Measurements from ENCODE around the gene SPACA7.

Gene SPACA7

DNA sequence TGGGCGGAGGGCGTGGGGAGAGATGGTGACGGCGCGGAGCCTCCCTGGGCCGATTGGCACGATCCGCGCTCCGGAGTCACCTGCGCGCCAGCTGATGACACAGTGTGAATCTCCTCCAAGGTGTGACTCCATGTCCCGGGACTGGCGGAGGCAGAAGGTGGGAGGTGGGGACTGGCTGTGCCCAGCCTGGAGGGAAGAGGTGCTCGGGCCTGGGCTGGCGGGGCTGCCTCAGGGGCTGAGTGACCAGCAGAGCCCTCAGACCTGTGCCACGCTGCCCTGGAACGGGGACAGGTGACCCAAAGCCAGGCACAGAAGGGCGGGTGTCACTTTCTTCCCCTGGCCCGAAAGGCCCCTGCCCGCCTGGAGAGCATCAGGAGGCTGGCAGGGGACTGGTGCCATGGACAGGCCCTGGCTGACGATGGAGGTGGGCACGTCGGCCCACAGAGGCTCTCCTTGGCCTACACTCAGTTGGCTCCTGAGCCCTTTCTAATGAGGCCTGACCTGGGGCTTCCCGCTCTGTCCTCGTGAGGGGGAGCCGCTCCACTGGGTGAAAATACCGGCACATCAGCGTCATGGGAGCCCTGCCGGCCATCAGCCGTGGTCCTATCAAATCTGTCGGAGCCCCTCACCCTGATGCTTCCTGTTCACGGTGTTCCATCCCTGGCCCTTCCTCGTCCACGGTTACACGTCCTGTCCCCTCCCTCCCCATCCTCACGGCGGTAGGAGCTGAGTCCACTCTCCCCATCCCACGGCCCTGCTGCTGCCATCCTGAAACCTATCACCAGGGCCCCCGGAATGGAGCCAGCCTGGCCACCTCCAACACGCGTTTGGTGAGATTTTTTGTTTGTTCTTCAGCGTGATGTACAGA is 75.6 kb downstream of the SPACA7 start:
- H3K4me3 ChIP-seq (ENCODE audit: low read depth, low read length): no peak overlapping the region
- no peak for DNase-seq (ENCODE audit: low read depth)
- TF ChIP-seq, protein P1, sequence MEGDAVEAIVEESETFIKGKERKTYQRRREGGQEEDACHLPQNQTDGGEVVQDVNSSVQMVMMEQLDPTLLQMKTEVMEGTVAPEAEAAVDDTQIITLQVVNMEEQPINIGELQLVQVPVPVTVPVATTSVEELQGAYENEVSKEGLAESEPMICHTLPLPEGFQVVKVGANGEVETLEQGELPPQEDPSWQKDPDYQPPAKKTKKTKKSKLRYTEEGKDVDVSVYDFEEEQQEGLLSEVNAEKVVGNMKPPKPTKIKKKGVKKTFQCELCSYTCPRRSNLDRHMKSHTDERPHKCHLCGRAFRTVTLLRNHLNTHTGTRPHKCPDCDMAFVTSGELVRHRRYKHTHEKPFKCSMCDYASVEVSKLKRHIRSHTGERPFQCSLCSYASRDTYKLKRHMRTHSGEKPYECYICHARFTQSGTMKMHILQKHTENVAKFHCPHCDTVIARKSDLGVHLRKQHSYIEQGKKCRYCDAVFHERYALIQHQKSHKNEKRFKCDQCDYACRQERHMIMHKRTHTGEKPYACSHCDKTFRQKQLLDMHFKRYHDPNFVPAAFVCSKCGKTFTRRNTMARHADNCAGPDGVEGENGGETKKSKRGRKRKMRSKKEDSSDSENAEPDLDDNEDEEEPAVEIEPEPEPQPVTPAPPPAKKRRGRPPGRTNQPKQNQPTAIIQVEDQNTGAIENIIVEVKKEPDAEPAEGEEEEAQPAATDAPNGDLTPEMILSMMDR (IDR thresholded peaks at IDR 0.05; ENCODE audit: insufficient read depth, low read depth, low read length, missing control alignments): no peak

DNA sequence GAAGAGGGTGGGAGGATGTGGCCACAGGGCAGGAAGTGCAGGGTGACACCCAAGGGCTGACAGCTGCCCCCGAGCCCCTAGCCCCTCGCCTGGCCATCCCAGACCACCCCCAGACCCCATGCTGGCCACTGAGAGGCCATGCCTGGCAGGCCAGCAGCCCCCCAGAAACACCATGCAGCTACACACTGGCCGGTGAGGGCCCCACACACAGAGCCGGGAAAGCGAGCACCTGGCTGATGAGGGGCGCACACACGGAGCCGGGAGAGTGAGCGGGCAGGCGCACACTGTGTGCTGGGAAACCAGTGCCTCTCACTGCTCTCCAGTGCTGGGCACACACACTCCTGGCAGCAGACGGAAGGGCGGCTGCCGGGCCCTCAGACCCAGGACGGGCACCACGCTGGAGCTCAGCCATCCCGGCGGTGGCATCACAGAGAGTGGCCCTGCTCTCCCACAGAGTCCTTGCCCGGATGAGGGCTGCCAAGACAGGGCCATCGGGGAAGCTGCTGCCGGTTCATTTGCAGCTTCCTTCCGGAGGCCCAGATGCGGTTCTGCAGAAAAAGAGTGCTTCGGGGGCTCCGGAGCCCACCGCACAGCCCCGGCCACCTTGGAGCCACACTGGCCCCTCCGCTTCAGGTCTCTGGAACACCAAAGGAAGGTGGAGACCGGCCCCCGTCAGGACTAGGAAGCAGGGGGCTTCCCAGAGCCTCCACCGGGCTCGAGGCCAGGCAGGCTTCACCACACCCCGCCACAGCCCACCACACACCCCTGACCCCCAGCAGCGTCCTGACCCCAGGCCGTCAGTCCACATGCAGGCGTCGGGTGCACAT is 76.4 kb downstream of the SPACA7 start:
- H3K4me3 ChIP-seq (ENCODE audit: low read depth, low read length): no peak overlapping the region
- TF ChIP-seq, protein P1 (IDR thresholded peaks at IDR 0.05; ENCODE audit: insufficient read depth, low read depth, low read length, missing control alignments): no peak
- no peak for DNase-seq (ENCODE audit: low read depth)

DNA sequence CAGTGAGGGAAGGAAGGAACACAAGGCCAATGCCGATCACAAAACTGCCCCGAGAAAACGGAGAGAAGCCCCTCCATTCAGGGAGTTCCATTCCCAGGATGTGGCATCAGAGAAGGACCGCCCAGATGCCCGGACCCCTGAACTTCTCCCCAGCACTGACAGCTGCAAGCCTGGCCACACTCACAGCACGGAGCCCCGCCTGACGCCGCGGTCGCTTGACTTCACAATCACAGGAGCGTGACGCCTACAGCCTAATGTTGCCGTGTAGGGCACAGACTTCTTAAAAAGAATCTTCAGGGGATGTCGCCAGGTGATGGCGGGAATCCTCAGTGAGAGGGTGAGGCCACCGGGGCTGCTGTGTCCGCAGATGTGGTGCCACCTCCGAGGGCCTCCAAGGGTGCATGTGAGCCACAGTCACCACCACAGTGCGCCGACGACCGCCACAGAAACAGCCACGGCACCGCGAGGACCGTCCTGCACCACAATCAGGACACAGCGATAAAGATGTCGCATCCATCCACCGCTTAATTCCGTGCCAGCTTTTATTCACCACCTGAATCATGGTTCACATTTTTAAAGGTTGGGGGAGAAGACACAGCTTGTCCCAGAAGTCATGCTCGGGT is 77.2 kb downstream of the SPACA7 start:
- TF ChIP-seq, protein P1 (IDR thresholded peaks at IDR 0.05; ENCODE audit: insufficient read depth, low read depth, low read length, missing control alignments): no peak
- H3K4me3 ChIP-seq (ENCODE audit: low read depth, low read length): no peak overlapping the region
- DNase-seq (ENCODE audit: low read depth): no peak

DNA sequence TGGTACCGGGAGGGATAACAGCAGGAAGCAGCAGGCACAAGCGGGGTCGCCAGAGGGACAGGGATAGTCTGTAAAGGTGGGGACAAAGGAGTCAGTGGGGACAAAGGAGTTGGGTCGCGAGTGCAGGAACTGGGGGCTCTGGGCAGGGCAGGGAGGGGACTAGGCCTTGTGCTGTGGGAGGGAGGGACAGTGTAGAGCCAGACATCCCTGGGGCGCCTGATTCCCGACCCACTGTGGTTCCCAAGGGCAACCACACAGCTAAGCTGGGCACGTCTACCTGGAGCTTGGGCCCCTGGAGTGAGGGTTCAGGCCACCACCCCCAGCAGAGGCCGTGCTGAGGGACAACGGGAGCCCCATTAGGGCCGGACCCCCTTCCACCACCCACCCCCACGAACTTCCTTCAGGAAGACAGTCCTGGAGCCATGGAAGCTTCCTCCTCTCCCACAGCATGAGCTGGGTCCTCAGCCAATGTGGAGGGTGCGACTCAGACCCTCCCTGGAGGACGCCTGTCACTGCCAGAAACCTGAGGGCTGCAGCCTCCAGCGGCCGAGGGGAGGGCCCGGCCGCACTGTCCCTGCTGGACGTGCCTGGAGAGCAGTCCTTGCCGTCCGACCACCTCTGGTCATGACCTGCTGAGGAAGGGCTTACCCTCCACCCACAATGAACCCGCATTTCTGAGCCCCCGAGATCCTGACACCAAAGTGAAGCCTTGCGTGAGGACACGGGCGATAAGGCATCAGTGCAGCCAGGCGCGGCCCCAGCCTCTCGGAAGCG is 77.9 kb downstream of the SPACA7 start:
- no peak for DNase-seq (ENCODE audit: low read depth)
- H3K4me3 ChIP-seq (ENCODE audit: low read depth, low read length): no peak overlapping the region
- TF ChIP-seq, protein P1 (IDR thresholded peaks at IDR 0.05; ENCODE audit: insufficient read depth, low read depth, low read length, missing control alignments): no peak

DNA sequence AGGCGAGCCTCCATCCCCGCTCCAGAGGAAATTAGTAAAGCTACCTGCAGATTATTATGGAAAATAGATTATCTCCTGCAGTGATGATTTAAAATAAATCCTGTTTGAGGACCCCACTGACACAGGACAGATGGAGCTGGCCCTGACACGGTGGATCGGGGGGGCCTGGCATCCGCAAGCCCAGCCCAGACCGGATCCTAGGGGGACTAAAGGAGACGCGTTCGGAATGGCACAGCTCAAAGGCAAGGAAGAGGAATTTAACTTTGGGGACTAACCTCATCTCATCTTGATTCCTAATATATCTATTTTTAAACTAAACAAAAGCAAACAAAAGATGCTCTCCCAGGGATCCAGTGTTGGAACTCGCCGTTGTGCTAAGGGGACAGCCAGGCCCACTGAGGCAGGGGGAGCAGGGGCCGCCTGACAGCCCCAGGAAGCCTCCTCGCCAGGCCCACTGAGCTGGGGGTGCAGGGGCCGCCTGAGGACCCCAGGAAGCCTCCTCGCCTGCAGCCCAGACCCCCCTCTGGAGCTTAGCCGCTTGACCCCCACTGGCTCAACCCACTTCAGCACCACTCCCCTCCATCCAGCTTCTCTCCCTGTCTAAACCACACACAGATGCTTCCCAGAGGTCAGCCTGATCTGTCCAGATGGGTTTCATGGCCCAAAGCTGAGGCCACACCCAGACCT is 78.6 kb downstream of the SPACA7 start:
- DNase-seq (ENCODE audit: low read depth): no peak
- H3K4me3 ChIP-seq (ENCODE audit: low read depth, low read length): no peak overlapping the region
- TF ChIP-seq, protein P1 (IDR thresholded peaks at IDR 0.05; ENCODE audit: insufficient read depth, low read depth, low read length, missing control alignments): no peak
